ENCODE results near the gene ACTR1B.
"Not testable (repeated sequence)": the region's sequence is repeated elsewhere in the genome, so short reads cannot be mapped to it uniquely, and the experiment has no call there.

DNA sequence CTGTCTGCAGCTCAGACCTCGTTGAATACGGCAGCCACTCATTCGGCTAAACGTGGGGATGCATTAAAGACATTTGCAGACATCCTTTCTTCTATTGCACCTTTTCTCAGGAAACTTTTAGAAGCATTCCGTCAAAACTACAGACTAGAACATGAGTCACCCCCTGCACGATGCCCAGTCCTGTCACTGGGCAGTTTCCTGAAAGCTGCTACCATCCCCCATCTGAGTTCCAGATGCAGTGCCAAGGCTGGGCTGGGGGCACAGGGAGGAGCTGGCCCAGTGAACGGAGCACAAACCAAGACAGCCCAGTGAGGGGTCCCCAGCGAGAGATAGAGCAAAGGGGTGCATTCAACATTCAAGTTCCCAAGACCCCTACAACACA is 37.8 kb downstream of the ACTR1B start:
- TF ChIP-seq POLR2AphosphoS5 (IDR thresholded peaks at IDR 0.05; ENCODE audit: low read depth); GABPA (IDR thresholded peaks at IDR 0.05; ENCODE audit: low read depth); CTCF (IDR thresholded peaks at IDR 0.05; ENCODE audit: insufficient read depth, low read length); SPI1 (IDR thresholded peaks at IDR 0.05; ENCODE audit: borderline replicate concordance, low read depth): not testable (repeated sequence)
- TF ChIP-seq, protein P1, sequence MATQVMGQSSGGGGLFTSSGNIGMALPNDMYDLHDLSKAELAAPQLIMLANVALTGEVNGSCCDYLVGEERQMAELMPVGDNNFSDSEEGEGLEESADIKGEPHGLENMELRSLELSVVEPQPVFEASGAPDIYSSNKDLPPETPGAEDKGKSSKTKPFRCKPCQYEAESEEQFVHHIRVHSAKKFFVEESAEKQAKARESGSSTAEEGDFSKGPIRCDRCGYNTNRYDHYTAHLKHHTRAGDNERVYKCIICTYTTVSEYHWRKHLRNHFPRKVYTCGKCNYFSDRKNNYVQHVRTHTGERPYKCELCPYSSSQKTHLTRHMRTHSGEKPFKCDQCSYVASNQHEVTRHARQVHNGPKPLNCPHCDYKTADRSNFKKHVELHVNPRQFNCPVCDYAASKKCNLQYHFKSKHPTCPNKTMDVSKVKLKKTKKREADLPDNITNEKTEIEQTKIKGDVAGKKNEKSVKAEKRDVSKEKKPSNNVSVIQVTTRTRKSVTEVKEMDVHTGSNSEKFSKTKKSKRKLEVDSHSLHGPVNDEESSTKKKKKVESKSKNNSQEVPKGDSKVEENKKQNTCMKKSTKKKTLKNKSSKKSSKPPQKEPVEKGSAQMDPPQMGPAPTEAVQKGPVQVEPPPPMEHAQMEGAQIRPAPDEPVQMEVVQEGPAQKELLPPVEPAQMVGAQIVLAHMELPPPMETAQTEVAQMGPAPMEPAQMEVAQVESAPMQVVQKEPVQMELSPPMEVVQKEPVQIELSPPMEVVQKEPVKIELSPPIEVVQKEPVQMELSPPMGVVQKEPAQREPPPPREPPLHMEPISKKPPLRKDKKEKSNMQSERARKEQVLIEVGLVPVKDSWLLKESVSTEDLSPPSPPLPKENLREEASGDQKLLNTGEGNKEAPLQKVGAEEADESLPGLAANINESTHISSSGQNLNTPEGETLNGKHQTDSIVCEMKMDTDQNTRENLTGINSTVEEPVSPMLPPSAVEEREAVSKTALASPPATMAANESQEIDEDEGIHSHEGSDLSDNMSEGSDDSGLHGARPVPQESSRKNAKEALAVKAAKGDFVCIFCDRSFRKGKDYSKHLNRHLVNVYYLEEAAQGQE (IDR thresholded peaks at IDR 0.05; ENCODE audit: insufficient replicate concordance, low read depth) = not testable (repeated sequence)

Data from HL-60 (cell line).